Keratinocyte (primary cell): ENCODE measurements around the gene DOLPP1. TPM values are rescaled to one million over a fixed set of nuclear protein-coding genes. Genes with fewer than 3 reads are reported as not detected.

Source experiments
- DNase-seq: peaks from one replicate; pipeline ENCODE4 v3.0.0-alpha.2; 2011; ENCODE audit warnings: low read depth, missing footprints, low spot score
- FAIRE-seq: peaks from 2 replicates; lab custom pipeline; 2011; peaks lifted over from hg19 to GRCh38; lab: Jason Lieb, UNC
- H2AFZ ChIP-seq: 2 replicates; pipeline ENCODE4 v1.6.0; 2012; ENCODE audit warnings: low read length, control low read depth, inconsistent platforms; ENCODE audit not compliant: control insufficient read depth
- H3K27ac ChIP-seq: 2 replicates; pipeline ENCODE4 v1.5.1; 2011; ENCODE audit warnings: low read length; ENCODE audit not compliant: control insufficient read depth, insufficient read depth
- H3K27me3 ChIP-seq: 3 replicates; pipeline ENCODE4 v1.6.0; 2011; ENCODE audit warnings: low read length; ENCODE audit not compliant: control insufficient read depth, insufficient read depth; ENCODE audit errors: extremely low read depth
- H3K36me3 ChIP-seq, 2 experiments: 2 replicates in 1 of 2; 3 replicates in 1 of 2; pipeline ENCODE4 v1.5.1; 2011; ENCODE audit warnings: low read length in 2 of 2, mild to moderate bottlenecking in 1 of 2; ENCODE audit not compliant: control insufficient read depth in 2 of 2, insufficient read depth in 2 of 2; ENCODE audit errors: extremely low read depth in 1 of 2
- H3K4me1 ChIP-seq: 3 replicates; pipeline ENCODE4 v1.5.1; 2011; ENCODE audit warnings: low read length; ENCODE audit not compliant: control insufficient read depth, insufficient read depth; ENCODE audit errors: extremely low read depth
- H3K4me2 ChIP-seq: 3 replicates; pipeline ENCODE4 v1.6.0; 2011; ENCODE audit warnings: low read depth, low read length; ENCODE audit not compliant: control insufficient read depth, insufficient read depth; ENCODE audit errors: extremely low read depth
- H3K4me3 ChIP-seq, 3 experiments: fragments of 200-600 bp in 1 of 3; sonication (generic) in 1 of 3; 2 replicates in 2 of 3; 3 replicates in 1 of 3; pipeline ENCODE4 v1.5.1; 2011 to 2016; ENCODE audit warnings: low read length in 3 of 3, mild to moderate bottlenecking in 3 of 3, control low read depth in 2 of 3, inconsistent platforms in 1 of 3, low read depth in 1 of 3, mixed read lengths in 1 of 3, mixed run types in 1 of 3, moderate library complexity in 1 of 3; ENCODE audit not compliant: control insufficient read depth in 2 of 3, insufficient read depth in 2 of 3; ENCODE audit errors: extremely low read depth in 1 of 3
- H3K79me2 ChIP-seq: 2 replicates; pipeline ENCODE4 v1.6.0; 2012; ENCODE audit warnings: low read length; ENCODE audit not compliant: control insufficient read depth, insufficient read depth
- H3K9ac ChIP-seq: 3 replicates; pipeline ENCODE4 v1.6.0; 2011; ENCODE audit warnings: low read length; ENCODE audit not compliant: control insufficient read depth, insufficient read depth; ENCODE audit errors: extremely low read depth
- H3K9me1 ChIP-seq: 3 replicates; pipeline ENCODE4 v1.6.0; 2011; ENCODE audit warnings: low read length; ENCODE audit not compliant: control insufficient read depth, insufficient read depth; ENCODE audit errors: extremely low read depth
- H3K9me3 ChIP-seq: 2 replicates; pipeline ENCODE4 v1.5.1; 2012; ENCODE audit warnings: low read depth, low read length; ENCODE audit not compliant: control insufficient read depth
- H4K20me1 ChIP-seq: 3 replicates; pipeline ENCODE4 v1.6.0; 2011; ENCODE audit warnings: low read length; ENCODE audit not compliant: control insufficient read depth, insufficient read depth; ENCODE audit errors: extremely low read depth
- CTCF ChIP-seq, 3 experiments: IDR thresholded peaks in 1 of 3; conservative IDR thresholded peaks in 1 of 3; optimal IDR thresholded peaks in 1 of 3; 2 replicates in 2 of 3; 3 replicates in 1 of 3; pipeline versions ENCODE3 to v1.5.1; 2011; ENCODE audit warnings: low read length in 3 of 3, mild to moderate bottlenecking in 3 of 3, moderate library complexity in 2 of 3, control low read depth in 1 of 3, inconsistent platforms in 1 of 3; ENCODE audit not compliant: insufficient read depth in 2 of 3; ENCODE audit errors: extremely low read depth in 1 of 3
- EZH2 ChIP-seq: IDR thresholded peaks from one replicate; pipeline ENCODE4 v1.6.1; 2012; ENCODE audit warnings: inconsistent platforms, mild to moderate bottlenecking, low read length, moderate library complexity
- dilution Hi-C: fragments of 300-500 bp; cut with MboI; formaldehyde crosslinking; loops from one replicate; pipeline ENCODE4 v1.7.0; 2020; ENCODE audit warnings: low sequenced_read_pairs; ENCODE audit not compliant: extremely low pct_ligation_motif_present
- polyA plus RNA-seq, 5 experiments: library from polyadenylated mRNA; depleted of rRNA in 3 of 5; stranded (reverse) in 3 of 5; stranded (forward) in 1 of 5; unstranded in 1 of 5; fragments of >200 nt; gene quantifications; 1 replicate in 1 of 5; 2 replicates in 3 of 5; 3 replicates in 1 of 5; pipeline versions ENCODE4 v1.2.1 to v1.2.3, GENCODE V29; 2011 to 2012; ENCODE audit warnings: missing spikeins in 2 of 5, low read depth in 1 of 5, low replicate concordance in 1 of 5

DOLPP1 gene
- polyA plus RNA-seq, 1 donor (not counting 4 experiments of a cell fraction or from before 2014, with no cell fraction given), result 14.2 TPM

GRCh38 chr9:129094387-129095169 is 13.7 kb downstream of the DOLPP1 start:
- dilution Hi-C loops, result no loop called here
- H3K9ac ChIP-seq, result no peak overlapping the region
- H3K4me2 ChIP-seq, result no peak overlapping the region
- H3K9me1 ChIP-seq, result no peaks in the 10 kb centered on the region
- H3K9me3 ChIP-seq, result no peaks in the 10 kb centered on the region
- H3K79me2 ChIP-seq, result no peaks in the 10 kb centered on the region
- H4K20me1 ChIP-seq, result no peaks in the 10 kb centered on the region
- TF ChIP-seq EZH2 (no peak), CTCF (optimal IDR thresholded peaks at IDR 0.05 in 1 of 3, IDR thresholded peaks at IDR 0.05 in 1 of 3, conservative IDR thresholded peaks at IDR 0.05 in 1 of 3; ENCODE audit: extremely low read depth in 1 of 3, insufficient read depth in 2 of 3, low read length in 3 of 3) (no peak)
- H2AFZ ChIP-seq, result no peak overlapping the region
- no peak overlapping the region for H3K27ac ChIP-seq
- FAIRE-seq (no peak), DNase-seq (no peak)
- peaks cover 7% of the 10 kb centered on the region for H3K4me1 ChIP-seq
- H3K36me3 ChIP-seq, result peaks cover 4 to 6% of the 10 kb centered on the region in 2 experiments
- H3K4me3 ChIP-seq, result no peak overlapping the region
- H3K27me3 ChIP-seq, result no peaks in the 10 kb centered on the region

- DNase-seq (no peak), FAIRE-seq (no peak)
- Histone ChIP-seq H3K27me3 (no peaks in the 10 kb centered on the region), H3K4me2 (no peak overlapping the region), H3K4me3 (no peak overlapping the region), H3K4me1 (peaks cover 7% of the 10 kb centered on the region), H3K36me3 (peaks cover 2 to 4% of the 10 kb centered on the region in 2 experiments), H3K9me1 (no peaks in the 10 kb centered on the region), H2AFZ (no peak overlapping the region), H3K9ac (no peak overlapping the region), H3K9me3 (no peaks in the 10 kb centered on the region), H3K79me2 (no peaks in the 10 kb centered on the region), H4K20me1 (no peaks in the 10 kb centered on the region), H3K27ac (no peak overlapping the region)
- no peak for TF ChIP-seq CTCF (optimal IDR thresholded peaks at IDR 0.05 in 1 of 3, IDR thresholded peaks at IDR 0.05 in 1 of 3, conservative IDR thresholded peaks at IDR 0.05 in 1 of 3; ENCODE audit: extremely low read depth in 1 of 3, insufficient read depth in 2 of 3, low read length in 3 of 3)
- dilution Hi-C loops, result no loop called here
Observed at GRCh38 chr9:129095170-129095667, 14.3 kb downstream of the DOLPP1 start.
